HepG2 (cell line): Measurements from ENCODE around the gene ITK. TPM values are rescaled to one million over a fixed set of nuclear protein-coding genes. Genes with fewer than 3 reads are reported as not detected.

ENCODE experiments used
- ATF7-NPFF ChIP-seq: sonication (generic); formaldehyde crosslinking; IDR thresholded peaks from 2 replicates; pipeline ENCODE4 v1.8.1; 2023; ENCODE audit warnings: mild to moderate bottlenecking, low read depth, missing genetic modification reagents, moderate library complexity
- NCOA1 ChIP-seq: sonication (generic); formaldehyde crosslinking; IDR thresholded peaks from 2 replicates; pipeline ENCODE4 v1.9.0; 2021; ENCODE audit warnings: missing genetic modification reagents
- PCBP2 ChIP-seq: fragments of 200-400 bp; formaldehyde crosslinking; optimal IDR thresholded peaks from 2 replicates; pipeline ENCODE3; 2018; ENCODE audit warnings: low read length, low read depth; ENCODE audit not compliant: poor library complexity, severe bottlenecking
- REPIN1 ChIP-seq: sonication (generic); formaldehyde crosslinking; IDR thresholded peaks from 2 replicates; pipeline ENCODE4 v1.8.0; 2022; ENCODE audit warnings: missing genetic modification reagents, low read depth, mild to moderate bottlenecking, borderline replicate concordance
- REST ChIP-seq, 2 experiments: IDR thresholded peaks; 2 replicates each; pipeline ENCODE4 v1.6.1; 2011 to 2012; ENCODE audit warnings: low read length in 2 of 2, borderline replicate concordance in 1 of 2, low read depth in 1 of 2, mild to moderate bottlenecking in 1 of 2, moderate library complexity in 1 of 2
- SALL1 ChIP-seq: sonication (generic); formaldehyde crosslinking; IDR thresholded peaks from 2 replicates; pipeline ENCODE4 v1.8.0; 2022; ENCODE audit warnings: mild to moderate bottlenecking, missing genetic modification reagents
- SP140L ChIP-seq: sonication (generic); formaldehyde crosslinking; IDR thresholded peaks from 2 replicates; pipeline ENCODE4 v1.4.0; 2020; ENCODE audit warnings: missing genetic modification reagents, borderline replicate concordance
- ZBTB8A ChIP-seq: sonication (generic); formaldehyde crosslinking; IDR thresholded peaks from 2 replicates; pipeline ENCODE4 v1.4.0; 2020; ENCODE audit warnings: mild to moderate bottlenecking, low read depth, missing genetic modification reagents, borderline replicate concordance
- ZFX ChIP-seq: sonication (generic); formaldehyde crosslinking; IDR thresholded peaks from 2 replicates; pipeline ENCODE4 v1.4.0; 2020; ENCODE audit warnings: mild to moderate bottlenecking, low read depth, missing genetic modification reagents, moderate library complexity
- ZNF382 ChIP-seq: sonication (generic); formaldehyde crosslinking; IDR thresholded peaks from 2 replicates; pipeline ENCODE4 v1.5.0; 2020; ENCODE audit warnings: missing genetic modification reagents, mild to moderate bottlenecking, borderline replicate concordance
- ZNF557 ChIP-seq: sonication (generic); formaldehyde crosslinking; IDR thresholded peaks from 2 replicates; pipeline ENCODE4 v1.4.0; 2020; ENCODE audit warnings: missing genetic modification reagents
- ZNF660 ChIP-seq: sonication (generic); formaldehyde crosslinking; IDR thresholded peaks from 2 replicates; pipeline ENCODE4 v1.5.1; 2020; ENCODE audit warnings: mild to moderate bottlenecking, low read depth, missing genetic modification reagents, borderline replicate concordance
- polyA plus RNA-seq, 8 experiments: library from polyadenylated mRNA; depleted of rRNA in 3 of 8; stranded (reverse) in 7 of 8; unstranded in 1 of 8; fragments of >200 nt; fragmentation: Illumina TruSeq in 4 of 8; extraction: Trizol in 4 of 8; gene quantifications; 2 replicates each; pipeline versions ENCODE4 v1.2.1 to v1.2.3, GENCODE V29; 2011 to 2016; ENCODE audit warnings: low read depth in 4 of 8, missing spikeins in 1 of 8, mixed read lengths in 1 of 8; ENCODE audit not compliant: insufficient read depth in 1 of 8
- total RNA-seq, 5 experiments: library from RNA; depleted of rRNA; stranded (reverse); fragments of >200 nt; fragmentation: Illumina TruSeq; extraction: Trizol; gene quantifications; 2 replicates each; pipeline ENCODE4 v1.2.3, GENCODE V29; 2016; ENCODE audit warnings: low read depth in 1 of 5
- TF ChIP-seq, protein P1 (sequence below): sonication (generic); formaldehyde crosslinking; IDR thresholded peaks from 2 replicates; pipeline ENCODE4 v1.8.1; 2023; ENCODE audit warnings: mild to moderate bottlenecking, missing genetic modification reagents, borderline replicate concordance
- TF ChIP-seq, protein P2 (sequence below): sonication (generic); formaldehyde crosslinking; IDR thresholded peaks from 2 replicates; pipeline ENCODE4 v1.5.0; 2020; ENCODE audit warnings: missing genetic modification reagents
- TF ChIP-seq, protein P3 (sequence below): sonication (generic); formaldehyde crosslinking; IDR thresholded peaks from 2 replicates; pipeline ENCODE4 v1.5.0; 2020; ENCODE audit warnings: mild to moderate bottlenecking, missing genetic modification reagents, moderate library complexity

The ITK gene
- total and polyA plus RNA-seq, 2 of the 13 experiments (the other 11 are each of a cell fraction or from before 2014, with no cell fraction given): 0.01 TPM; not detected in 1

- no peak for TF ChIP-seq ZNF660 (CRISPR knock-in tag)
- no peak for TF ChIP-seq SP140L (CRISPR knock-in tag)
- TF ChIP-seq REPIN1 (CRISPR knock-in tag): 0 out of 2 replicates have a peak, but pooled peaks have one; percentile 24
- no peak for TF ChIP-seq NCOA1 (CRISPR knock-in tag)
- TF ChIP-seq SALL1: peak; percentile 30; the same call in 1 of the 2 replicates
- TF ChIP-seq, protein P1, sequence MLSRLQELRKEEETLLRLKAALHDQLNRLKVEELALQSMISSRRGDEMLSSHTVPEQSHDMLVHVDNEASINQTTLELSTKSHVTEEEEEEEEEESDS: no peak
- TF ChIP-seq, protein P2, sequence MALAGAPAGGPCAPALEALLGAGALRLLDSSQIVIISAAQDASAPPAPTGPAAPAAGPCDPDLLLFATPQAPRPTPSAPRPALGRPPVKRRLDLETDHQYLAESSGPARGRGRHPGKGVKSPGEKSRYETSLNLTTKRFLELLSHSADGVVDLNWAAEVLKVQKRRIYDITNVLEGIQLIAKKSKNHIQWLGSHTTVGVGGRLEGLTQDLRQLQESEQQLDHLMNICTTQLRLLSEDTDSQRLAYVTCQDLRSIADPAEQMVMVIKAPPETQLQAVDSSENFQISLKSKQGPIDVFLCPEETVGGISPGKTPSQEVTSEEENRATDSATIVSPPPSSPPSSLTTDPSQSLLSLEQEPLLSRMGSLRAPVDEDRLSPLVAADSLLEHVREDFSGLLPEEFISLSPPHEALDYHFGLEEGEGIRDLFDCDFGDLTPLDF: no peak
- TF ChIP-seq ZNF557 (CRISPR knock-in tag): no peak
- TF ChIP-seq REST (IDR thresholded peaks at IDR 0.05; ENCODE audit: borderline replicate concordance in 1 of 2, low read depth in 1 of 2, low read length in 2 of 2): no peak
- peak; percentile 83 for TF ChIP-seq ZFX
- no peak for TF ChIP-seq PCBP2
- no peak for TF ChIP-seq ZBTB8A (CRISPR knock-in tag)
- no peak for TF ChIP-seq ZNF382 (CRISPR knock-in tag)
- TF ChIP-seq, protein P3, sequence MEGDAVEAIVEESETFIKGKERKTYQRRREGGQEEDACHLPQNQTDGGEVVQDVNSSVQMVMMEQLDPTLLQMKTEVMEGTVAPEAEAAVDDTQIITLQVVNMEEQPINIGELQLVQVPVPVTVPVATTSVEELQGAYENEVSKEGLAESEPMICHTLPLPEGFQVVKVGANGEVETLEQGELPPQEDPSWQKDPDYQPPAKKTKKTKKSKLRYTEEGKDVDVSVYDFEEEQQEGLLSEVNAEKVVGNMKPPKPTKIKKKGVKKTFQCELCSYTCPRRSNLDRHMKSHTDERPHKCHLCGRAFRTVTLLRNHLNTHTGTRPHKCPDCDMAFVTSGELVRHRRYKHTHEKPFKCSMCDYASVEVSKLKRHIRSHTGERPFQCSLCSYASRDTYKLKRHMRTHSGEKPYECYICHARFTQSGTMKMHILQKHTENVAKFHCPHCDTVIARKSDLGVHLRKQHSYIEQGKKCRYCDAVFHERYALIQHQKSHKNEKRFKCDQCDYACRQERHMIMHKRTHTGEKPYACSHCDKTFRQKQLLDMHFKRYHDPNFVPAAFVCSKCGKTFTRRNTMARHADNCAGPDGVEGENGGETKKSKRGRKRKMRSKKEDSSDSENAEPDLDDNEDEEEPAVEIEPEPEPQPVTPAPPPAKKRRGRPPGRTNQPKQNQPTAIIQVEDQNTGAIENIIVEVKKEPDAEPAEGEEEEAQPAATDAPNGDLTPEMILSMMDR (CRISPR knock-in tag): no peak; the same call in 1 of the 2 replicates
- TF ChIP-seq ATF7-NPFF (CRISPR knock-in tag): peak; percentile 44; the same call in 1 of the 2 replicates
- TF ChIP-seq, all 625 proteins: peak for 44
Measured at GRCh38 chr5:157266286-157267007, 85.8 kb downstream of the ITK start (continued).
